ENCODE measurements around the gene ZFP2. TPM values are rescaled to one million over a fixed set of nuclear protein-coding genes. Genes with fewer than 3 reads are reported as not detected.

The ZFP2 gene
- total RNA-seq, 1 donor from 2014 or later = 0.48 TPM

- no peak for TF ChIP-seq CTCF (IDR thresholded peaks at IDR 0.05; ENCODE audit: insufficient read depth, low read depth, low read length)
- no peak for TF ChIP-seq EZH2 (IDR thresholded peaks at IDR 0.05; ENCODE audit: insufficient read depth, low read length)
- Histone ChIP-seq H2AFZ (ENCODE audit: low read depth, low read length) (peak overlapping the region; percentile 99), H3K27ac (ENCODE audit: low read depth, low read length) (peak overlapping the region; percentile 19), H4K20me1 (ENCODE audit: insufficient read depth, low read length) (no peaks in the 10 kb centered on the region), H3K9ac (ENCODE audit: low read length) (peak overlapping the region; percentile 76), H3K79me2 (ENCODE audit: insufficient read depth, low read length) (no peaks in the 10 kb centered on the region), H3K4me1 (ENCODE audit: insufficient read depth, low read length) (no peaks in the 10 kb centered on the region), H3K27me3 (ENCODE audit: insufficient read depth, low read length) (no peaks in the 10 kb centered on the region), H3K9me3 (ENCODE audit: insufficient read depth, low read depth, low read length) (peaks cover 57% of the 10 kb centered on the region), H3K4me2 (ENCODE audit: low read length) (peak overlapping the region; percentile 94), H3K4me3 (ENCODE audit: insufficient read depth, low read depth, low read length) (peak overlapping the region; percentile 70), H3K36me3 (ENCODE audit: insufficient read depth, low read length) (no peaks in the 10 kb centered on the region)
- FAIRE-seq (no peak), DNase-seq (ENCODE audit: low read depth) (peak; percentile 13)
- H3K36me3 Mint-ChIP-seq (ENCODE audit: low read depth, unreplicated experiment) = peaks cover 2% of the 10 kb centered on the region
- no peaks in the 10 kb centered on the region for H3K4me1 Mint-ChIP-seq (ENCODE audit: low read depth, unreplicated experiment)
- peaks cover 53% of the 10 kb centered on the region for H3K9me3 Mint-ChIP-seq (ENCODE audit: unreplicated experiment)
- H3K27me3 Mint-ChIP-seq (ENCODE audit: low read depth, unreplicated experiment) = no peaks in the 10 kb centered on the region
- H3K4me3 Mint-ChIP-seq (ENCODE audit: unreplicated experiment) = no peak overlapping the region
- H3K27ac Mint-ChIP-seq (ENCODE audit: unreplicated experiment) = no peak overlapping the region
Measured at GRCh38 chr5:178941361-178941760, 45.6 kb downstream of the ZFP2 start.

- Histone ChIP-seq H3K27me3 (ENCODE audit: insufficient read depth, low read length) (no peaks in the 10 kb centered on the region), H3K27ac (ENCODE audit: low read depth, low read length) (no peak overlapping the region), H3K79me2 (ENCODE audit: insufficient read depth, low read length) (no peaks in the 10 kb centered on the region), H3K9me3 (ENCODE audit: insufficient read depth, low read depth, low read length) (peaks cover 62% of the 10 kb centered on the region), H3K9ac (ENCODE audit: low read length) (no peak overlapping the region), H3K36me3 (ENCODE audit: insufficient read depth, low read length) (no peaks in the 10 kb centered on the region), H3K4me3 (ENCODE audit: insufficient read depth, low read depth, low read length) (no peak overlapping the region), H3K4me2 (ENCODE audit: low read length) (no peak overlapping the region), H3K4me1 (ENCODE audit: insufficient read depth, low read length) (no peaks in the 10 kb centered on the region), H2AFZ (ENCODE audit: low read depth, low read length) (no peak overlapping the region), H4K20me1 (ENCODE audit: insufficient read depth, low read length) (no peaks in the 10 kb centered on the region)
- no peaks in the 10 kb centered on the region for H3K27me3 Mint-ChIP-seq (ENCODE audit: low read depth, unreplicated experiment)
- FAIRE-seq = no peak
- no peak overlapping the region for H3K27ac Mint-ChIP-seq (ENCODE audit: unreplicated experiment)
- H3K9me3 Mint-ChIP-seq (ENCODE audit: unreplicated experiment) = peaks cover 48% of the 10 kb centered on the region
- TF ChIP-seq CTCF (IDR thresholded peaks at IDR 0.05; ENCODE audit: insufficient read depth, low read depth, low read length) (no peak), EZH2 (IDR thresholded peaks at IDR 0.05; ENCODE audit: insufficient read depth, low read length) (no peak)
- no peaks in the 10 kb centered on the region for H3K4me1 Mint-ChIP-seq (ENCODE audit: low read depth, unreplicated experiment)
- no peak for DNase-seq (ENCODE audit: low read depth)
- H3K4me3 Mint-ChIP-seq (ENCODE audit: unreplicated experiment) = no peak overlapping the region
- H3K36me3 Mint-ChIP-seq (ENCODE audit: low read depth, unreplicated experiment) = no peaks in the 10 kb centered on the region
Measured at GRCh38 chr5:178965465-178966055, 69.8 kb downstream of the ZFP2 start.

- H3K27me3 ChIP-seq (ENCODE audit: insufficient read depth, low read length) = no peaks in the 10 kb centered on the region
- TF ChIP-seq EZH2 (IDR thresholded peaks at IDR 0.05; ENCODE audit: insufficient read depth, low read length) (no peak), CTCF (IDR thresholded peaks at IDR 0.05; ENCODE audit: insufficient read depth, low read depth, low read length) (no peak)
- no peak overlapping the region for H3K27ac ChIP-seq (ENCODE audit: low read depth, low read length)
- DNase-seq (ENCODE audit: low read depth) (no peak), FAIRE-seq (no peak)
- Mint-ChIP-seq H3K36me3 (ENCODE audit: low read depth, unreplicated experiment) (no peaks in the 10 kb centered on the region), H3K27me3 (ENCODE audit: low read depth, unreplicated experiment) (no peaks in the 10 kb centered on the region), H3K4me3 (ENCODE audit: unreplicated experiment) (no peak overlapping the region), H3K9me3 (ENCODE audit: unreplicated experiment) (peaks cover 49% of the 10 kb centered on the region), H3K27ac (ENCODE audit: unreplicated experiment) (no peak overlapping the region), H3K4me1 (ENCODE audit: low read depth, unreplicated experiment) (no peaks in the 10 kb centered on the region)
- H3K9me3 ChIP-seq (ENCODE audit: insufficient read depth, low read depth, low read length) = peaks cover 60% of the 10 kb centered on the region
- no peak overlapping the region for H2AFZ ChIP-seq (ENCODE audit: low read depth, low read length)
- no peak overlapping the region for H3K4me3 ChIP-seq (ENCODE audit: insufficient read depth, low read depth, low read length)
- no peak overlapping the region for H3K9ac ChIP-seq (ENCODE audit: low read length)
- H3K4me2 ChIP-seq (ENCODE audit: low read length) = no peak overlapping the region
- no peaks in the 10 kb centered on the region for H4K20me1 ChIP-seq (ENCODE audit: insufficient read depth, low read length)
- no peaks in the 10 kb centered on the region for H3K36me3 ChIP-seq (ENCODE audit: insufficient read depth, low read length)
- no peaks in the 10 kb centered on the region for H3K79me2 ChIP-seq (ENCODE audit: insufficient read depth, low read length)
- H3K4me1 ChIP-seq (ENCODE audit: insufficient read depth, low read length) = no peaks in the 10 kb centered on the region
Measured at GRCh38 chr5:178981381-178981780, 85.7 kb downstream of the ZFP2 start.
